HEK293 (cell line): ENCODE measurements around the gene PRKCZ.

Source experiments
- BCL11A ChIP-seq: fragments of 450-650 bp; formaldehyde crosslinking; IDR thresholded peaks from 2 replicates; pipeline ENCODE4 v1.5.1; 2016; ENCODE audit warnings: low read depth, missing biosample characterization, missing genetic modification characterization
- CTCF ChIP-seq: fragments of 450-650 bp; formaldehyde crosslinking; IDR thresholded peaks from 2 replicates; pipeline ENCODE4 v1.5.1; 2016; ENCODE audit warnings: missing biosample characterization, missing genetic modification characterization
- KLF1 ChIP-seq: fragments of 450-650 bp; formaldehyde crosslinking; IDR thresholded peaks from 2 replicates; pipeline ENCODE4 v1.5.1; 2016; ENCODE audit warnings: missing biosample characterization, missing genetic modification characterization
- RBAK ChIP-seq: fragments of 450-650 bp; formaldehyde crosslinking; IDR thresholded peaks from 2 replicates; pipeline ENCODE4 v1.5.1; 2016; ENCODE audit warnings: missing biosample characterization, missing genetic modification characterization
- ZBTB7A ChIP-seq: fragments of 450-650 bp; formaldehyde crosslinking; IDR thresholded peaks from 2 replicates; pipeline ENCODE4 v1.5.1; 2016; ENCODE audit warnings: low read depth, missing biosample characterization, missing genetic modification characterization
- ZNF274 ChIP-seq, 2 experiments: fragments of 200-500 bp in 1 of 2; fragments of 450-650 bp in 1 of 2; sonication (Bioruptor generic) in 1 of 2; formaldehyde crosslinking in 1 of 2; IDR thresholded peaks; 2 replicates each; pipeline versions ENCODE4 v1.5.1 to v1.6.1; 2014 to 2016; ENCODE audit warnings: borderline replicate concordance in 1 of 2, inconsistent platforms in 1 of 2, low read length in 1 of 2, missing biosample characterization in 1 of 2, missing genetic modification characterization in 1 of 2
- ZNF280D ChIP-seq: fragments of 450-650 bp; formaldehyde crosslinking; IDR thresholded peaks from 2 replicates; pipeline ENCODE4 v1.5.1; 2016; ENCODE audit warnings: missing biosample characterization, missing genetic modification characterization
- ZNF341 ChIP-seq: fragments of 450-650 bp; formaldehyde crosslinking; IDR thresholded peaks from 2 replicates; pipeline ENCODE4; 2016; ENCODE audit warnings: low read depth, missing biosample characterization, missing genetic modification characterization
- ZNF362 ChIP-seq: fragments of 450-650 bp; formaldehyde crosslinking; IDR thresholded peaks from 2 replicates; pipeline ENCODE4 v1.5.1; 2016; ENCODE audit warnings: missing biosample characterization, missing genetic modification characterization
- ZNF561 ChIP-seq: fragments of 450-650 bp; IDR thresholded peaks from 2 replicates; pipeline ENCODE4 v1.5.1; 2018; ENCODE audit warnings: missing biosample characterization, missing genetic modification characterization, borderline replicate concordance
- ZNF629 ChIP-seq: fragments of 450-650 bp; formaldehyde crosslinking; IDR thresholded peaks from 2 replicates; pipeline ENCODE4 v1.5.1; 2017; ENCODE audit warnings: missing biosample characterization, missing genetic modification characterization
- ZNF830 ChIP-seq: fragments of 450-650 bp; IDR thresholded peaks from 2 replicates; pipeline ENCODE4 v1.5.0; 2018; ENCODE audit warnings: missing biosample characterization, missing genetic modification characterization, low read depth, mild to moderate bottlenecking, moderate library complexity
- TF ChIP-seq, protein P1 (sequence below): fragments of 450-650 bp; formaldehyde crosslinking; conservative IDR thresholded peaks from 2 replicates; pipeline ENCODE4 v1.5.1; 2016; ENCODE audit warnings: low read depth, missing biosample characterization, missing genetic modification characterization
- TF ChIP-seq, protein P2 (sequence below): fragments of 450-650 bp; formaldehyde crosslinking; IDR thresholded peaks from 2 replicates; pipeline ENCODE4 v1.5.1; 2016; ENCODE audit warnings: missing biosample characterization, missing genetic modification characterization, borderline replicate concordance

DNA sequence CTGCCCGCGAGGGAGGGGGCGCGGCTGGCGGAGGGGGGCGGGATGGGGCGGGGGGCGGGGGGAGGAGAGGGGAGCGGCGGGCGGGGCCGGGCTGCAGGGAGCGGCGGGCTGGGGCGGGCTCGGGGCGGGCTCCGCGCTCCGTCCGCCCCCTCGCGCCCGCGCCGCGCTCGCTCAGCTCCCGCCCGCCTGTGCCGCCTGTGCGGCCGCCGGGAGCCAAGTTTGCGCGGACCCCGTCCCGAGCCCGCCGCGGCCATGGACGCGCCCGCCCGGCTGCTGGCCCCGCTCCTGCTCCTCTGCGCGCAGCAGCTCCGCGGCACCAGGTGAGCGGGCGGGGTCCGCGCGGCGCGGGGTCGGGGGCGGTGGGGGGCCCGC lies 31.1 kb upstream of the PRKCZ start, which contains the start of gene GABRD:
- no peak for TF ChIP-seq ZNF561
- TF ChIP-seq, protein P1, sequence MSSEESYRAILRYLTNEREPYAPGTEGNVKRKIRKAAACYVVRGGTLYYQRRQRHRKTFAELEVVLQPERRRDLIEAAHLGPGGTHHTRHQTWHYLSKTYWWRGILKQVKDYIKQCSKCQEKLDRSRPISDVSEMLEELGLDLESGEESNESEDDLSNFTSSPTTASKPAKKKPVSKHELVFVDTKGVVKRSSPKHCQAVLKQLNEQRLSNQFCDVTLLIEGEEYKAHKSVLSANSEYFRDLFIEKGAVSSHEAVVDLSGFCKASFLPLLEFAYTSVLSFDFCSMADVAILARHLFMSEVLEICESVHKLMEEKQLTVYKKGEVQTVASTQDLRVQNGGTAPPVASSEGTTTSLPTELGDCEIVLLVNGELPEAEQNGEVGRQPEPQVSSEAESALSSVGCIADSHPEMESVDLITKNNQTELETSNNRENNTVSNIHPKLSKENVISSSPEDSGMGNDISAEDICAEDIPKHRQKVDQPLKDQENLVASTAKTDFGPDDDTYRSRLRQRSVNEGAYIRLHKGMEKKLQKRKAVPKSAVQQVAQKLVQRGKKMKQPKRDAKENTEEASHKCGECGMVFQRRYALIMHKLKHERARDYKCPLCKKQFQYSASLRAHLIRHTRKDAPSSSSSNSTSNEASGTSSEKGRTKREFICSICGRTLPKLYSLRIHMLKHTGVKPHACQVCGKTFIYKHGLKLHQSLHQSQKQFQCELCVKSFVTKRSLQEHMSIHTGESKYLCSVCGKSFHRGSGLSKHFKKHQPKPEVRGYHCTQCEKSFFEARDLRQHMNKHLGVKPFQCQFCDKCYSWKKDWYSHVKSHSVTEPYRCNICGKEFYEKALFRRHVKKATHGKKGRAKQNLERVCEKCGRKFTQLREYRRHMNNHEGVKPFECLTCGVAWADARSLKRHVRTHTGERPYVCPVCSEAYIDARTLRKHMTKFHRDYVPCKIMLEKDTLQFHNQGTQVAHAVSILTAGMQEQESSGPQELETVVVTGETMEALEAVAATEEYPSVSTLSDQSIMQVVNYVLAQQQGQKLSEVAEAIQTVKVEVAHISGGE (tag by site-specific recombination): no peak
- TF ChIP-seq CTCF (tag by site-specific recombination): no peak
- TF ChIP-seq ZNF830 (tag by site-specific recombination): no peak
- TF ChIP-seq, protein P2, sequence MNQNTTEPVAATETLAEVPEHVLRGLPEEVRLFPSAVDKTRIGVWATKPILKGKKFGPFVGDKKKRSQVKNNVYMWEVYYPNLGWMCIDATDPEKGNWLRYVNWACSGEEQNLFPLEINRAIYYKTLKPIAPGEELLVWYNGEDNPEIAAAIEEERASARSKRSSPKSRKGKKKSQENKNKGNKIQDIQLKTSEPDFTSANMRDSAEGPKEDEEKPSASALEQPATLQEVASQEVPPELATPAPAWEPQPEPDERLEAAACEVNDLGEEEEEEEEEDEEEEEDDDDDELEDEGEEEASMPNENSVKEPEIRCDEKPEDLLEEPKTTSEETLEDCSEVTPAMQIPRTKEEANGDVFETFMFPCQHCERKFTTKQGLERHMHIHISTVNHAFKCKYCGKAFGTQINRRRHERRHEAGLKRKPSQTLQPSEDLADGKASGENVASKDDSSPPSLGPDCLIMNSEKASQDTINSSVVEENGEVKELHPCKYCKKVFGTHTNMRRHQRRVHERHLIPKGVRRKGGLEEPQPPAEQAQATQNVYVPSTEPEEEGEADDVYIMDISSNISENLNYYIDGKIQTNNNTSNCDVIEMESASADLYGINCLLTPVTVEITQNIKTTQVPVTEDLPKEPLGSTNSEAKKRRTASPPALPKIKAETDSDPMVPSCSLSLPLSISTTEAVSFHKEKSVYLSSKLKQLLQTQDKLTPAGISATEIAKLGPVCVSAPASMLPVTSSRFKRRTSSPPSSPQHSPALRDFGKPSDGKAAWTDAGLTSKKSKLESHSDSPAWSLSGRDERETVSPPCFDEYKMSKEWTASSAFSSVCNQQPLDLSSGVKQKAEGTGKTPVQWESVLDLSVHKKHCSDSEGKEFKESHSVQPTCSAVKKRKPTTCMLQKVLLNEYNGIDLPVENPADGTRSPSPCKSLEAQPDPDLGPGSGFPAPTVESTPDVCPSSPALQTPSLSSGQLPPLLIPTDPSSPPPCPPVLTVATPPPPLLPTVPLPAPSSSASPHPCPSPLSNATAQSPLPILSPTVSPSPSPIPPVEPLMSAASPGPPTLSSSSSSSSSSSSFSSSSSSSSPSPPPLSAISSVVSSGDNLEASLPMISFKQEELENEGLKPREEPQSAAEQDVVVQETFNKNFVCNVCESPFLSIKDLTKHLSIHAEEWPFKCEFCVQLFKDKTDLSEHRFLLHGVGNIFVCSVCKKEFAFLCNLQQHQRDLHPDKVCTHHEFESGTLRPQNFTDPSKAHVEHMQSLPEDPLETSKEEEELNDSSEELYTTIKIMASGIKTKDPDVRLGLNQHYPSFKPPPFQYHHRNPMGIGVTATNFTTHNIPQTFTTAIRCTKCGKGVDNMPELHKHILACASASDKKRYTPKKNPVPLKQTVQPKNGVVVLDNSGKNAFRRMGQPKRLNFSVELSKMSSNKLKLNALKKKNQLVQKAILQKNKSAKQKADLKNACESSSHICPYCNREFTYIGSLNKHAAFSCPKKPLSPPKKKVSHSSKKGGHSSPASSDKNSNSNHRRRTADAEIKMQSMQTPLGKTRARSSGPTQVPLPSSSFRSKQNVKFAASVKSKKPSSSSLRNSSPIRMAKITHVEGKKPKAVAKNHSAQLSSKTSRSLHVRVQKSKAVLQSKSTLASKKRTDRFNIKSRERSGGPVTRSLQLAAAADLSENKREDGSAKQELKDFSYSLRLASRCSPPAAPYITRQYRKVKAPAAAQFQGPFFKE (tag by site-specific recombination): no peak
- TF ChIP-seq ZNF280D (tag by site-specific recombination): no peak
- no peak for TF ChIP-seq ZNF629 (tag by site-specific recombination)
- TF ChIP-seq ZNF362 (tag by site-specific recombination): no peak
- TF ChIP-seq ZNF341 (tag by site-specific recombination): no peak
- no peak for TF ChIP-seq ZNF274 (IDR thresholded peaks at IDR 0.05; ENCODE audit: low read length)
- TF ChIP-seq ZNF274 (tag by site-specific recombination; IDR thresholded peaks at IDR 0.05; ENCODE audit: borderline replicate concordance): no peak
- TF ChIP-seq ZBTB7A (tag by site-specific recombination): no peak
- no peak for TF ChIP-seq BCL11A
- TF ChIP-seq KLF1 (tag by site-specific recombination): no peak
- TF ChIP-seq RBAK: no peak
